ENCODE measurements around the gene NME7. TPM values are rescaled to one million over a fixed set of nuclear protein-coding genes. Genes with fewer than 3 reads are reported as not detected.
"Not testable (repeated sequence)": the region's sequence is repeated elsewhere in the genome, so short reads cannot be mapped to it uniquely, and the experiment has no call there.

The NME7 gene
- total and polyA plus RNA-seq, 9 donors = 8.5 to 28.1 (median 21.8) TPM

GRCh38 chr1:169133801-169134502 is 233.6 kb downstream of the NME7 start:
- Histone ChIP-seq H3K4me3 (ENCODE audit: low read length) (no peak overlapping the region), H3K4me1 (ENCODE audit: control insufficient read depth, insufficient read depth, low read length) (no peaks in the 10 kb centered on the region), H3K27ac (ENCODE audit: low read length) (no peak overlapping the region), H3K36me3 (ENCODE audit: control insufficient read depth, insufficient read depth, low read length) (peaks cover 6% of the 10 kb centered on the region), H3K9me3 (replicated peaks; ENCODE audit: control insufficient read depth, low read depth, low read length) (no peaks in the 10 kb centered on the region), H3K27me3 (ENCODE audit: control insufficient read depth, insufficient read depth, low read length) (no peaks in the 10 kb centered on the region)
- no CpG with 5 or more reads among the region's 2 CpGs for WGBS (ENCODE audit: insufficient coverage)
- no peak for DNase-seq

- Histone ChIP-seq H3K9me3 (replicated peaks; ENCODE audit: control insufficient read depth, low read depth, low read length) (no peaks in the 10 kb centered on the region), H3K4me3 (ENCODE audit: low read length) (no peak overlapping the region), H3K27ac (ENCODE audit: low read length) (no peak overlapping the region), H3K4me1 (ENCODE audit: control insufficient read depth, insufficient read depth, low read length) (no peaks in the 10 kb centered on the region), H3K27me3 (ENCODE audit: control insufficient read depth, insufficient read depth, low read length) (no peaks in the 10 kb centered on the region), H3K36me3 (ENCODE audit: control insufficient read depth, insufficient read depth, low read length) (peaks cover 6% of the 10 kb centered on the region)
- DNase-seq = no peak
- WGBS (ENCODE audit: insufficient coverage) = 92% methylated on average over 3 of the region's 5 CpGs
Measured at GRCh38 chr1:169133228-169133576, 234.4 kb downstream of the NME7 start.

- no peak for DNase-seq
Measured at GRCh38 chr1:169132512-169133227, 234.9 kb downstream of the NME7 start.

GRCh38 chr1:169130683-169131082 is 236.9 kb downstream of the NME7 start:
- WGBS (ENCODE audit: insufficient coverage) = 70% methylated on average over 1 of the region's 4 CpGs
- Histone ChIP-seq H3K27ac (ENCODE audit: low read length) (no peak overlapping the region), H3K9me3 (replicated peaks; ENCODE audit: control insufficient read depth, low read depth, low read length) (no peaks in the 10 kb centered on the region), H3K4me3 (ENCODE audit: low read length) (no peak overlapping the region), H3K36me3 (ENCODE audit: control insufficient read depth, insufficient read depth, low read length) (peaks cover 9% of the 10 kb centered on the region), H3K4me1 (ENCODE audit: control insufficient read depth, insufficient read depth, low read length) (no peaks in the 10 kb centered on the region), H3K27me3 (ENCODE audit: control insufficient read depth, insufficient read depth, low read length) (no peaks in the 10 kb centered on the region)
- DNase-seq = no peak

More at GRCh38 chr1:169132512-169133227, 234.9 kb downstream of the NME7 start:
- no peaks in the 10 kb centered on the region for H3K9me3 ChIP-seq (replicated peaks; ENCODE audit: control insufficient read depth, low read depth, low read length)
- H3K27me3 ChIP-seq (ENCODE audit: control insufficient read depth, insufficient read depth, low read length) = no peaks in the 10 kb centered on the region
- WGBS (ENCODE audit: insufficient coverage) = no CpG with 5 or more reads among the region's 4 CpGs
- no peak overlapping the region for H3K27ac ChIP-seq (ENCODE audit: low read length)
- H3K4me1 ChIP-seq (ENCODE audit: control insufficient read depth, insufficient read depth, low read length) = no peaks in the 10 kb centered on the region
- no peak overlapping the region for H3K4me3 ChIP-seq (ENCODE audit: low read length)
- H3K36me3 ChIP-seq (ENCODE audit: control insufficient read depth, insufficient read depth, low read length) = peaks cover 9% of the 10 kb centered on the region

GRCh38 chr1:169129109-169129784 is 238.3 kb downstream of the NME7 start:
- Histone ChIP-seq H3K27ac (ENCODE audit: low read length) (no peak overlapping the region), H3K4me1 (ENCODE audit: control insufficient read depth, insufficient read depth, low read length) (no peaks in the 10 kb centered on the region), H3K36me3 (ENCODE audit: control insufficient read depth, insufficient read depth, low read length) (peaks cover 9% of the 10 kb centered on the region)

GRCh38 chr1:169128562-169128961 is 239.0 kb downstream of the NME7 start:
- peaks cover 9% of the 10 kb centered on the region for H3K36me3 ChIP-seq (ENCODE audit: control insufficient read depth, insufficient read depth, low read length)
- no peaks in the 10 kb centered on the region for H3K9me3 ChIP-seq (replicated peaks; ENCODE audit: control insufficient read depth, low read depth, low read length)
- no peak overlapping the region for H3K27ac ChIP-seq (ENCODE audit: low read length)
- no peaks in the 10 kb centered on the region for H3K27me3 ChIP-seq (ENCODE audit: control insufficient read depth, insufficient read depth, low read length)
- H3K4me1 ChIP-seq (ENCODE audit: control insufficient read depth, insufficient read depth, low read length) = no peaks in the 10 kb centered on the region
- 100% methylated on average over 1 of the region's 2 CpGs for WGBS (ENCODE audit: insufficient coverage)
- no peak overlapping the region for H3K4me3 ChIP-seq (ENCODE audit: low read length)
- no peak for DNase-seq

More at GRCh38 chr1:169129109-169129784, 238.3 kb downstream of the NME7 start:
- no peak overlapping the region for H3K4me3 ChIP-seq (ENCODE audit: low read length)
- H3K27me3 ChIP-seq (ENCODE audit: control insufficient read depth, insufficient read depth, low read length) = no peaks in the 10 kb centered on the region
- H3K9me3 ChIP-seq (replicated peaks; ENCODE audit: control insufficient read depth, low read depth, low read length) = no peaks in the 10 kb centered on the region
- WGBS (ENCODE audit: insufficient coverage) = no CpG with 5 or more reads among the region's 6 CpGs
- DNase-seq = no peak

- Histone ChIP-seq H3K36me3 (ENCODE audit: control insufficient read depth, insufficient read depth, low read length) (peaks cover 9% of the 10 kb centered on the region), H3K9me3 (replicated peaks; ENCODE audit: control insufficient read depth, low read depth, low read length) (no peaks in the 10 kb centered on the region), H3K4me3 (ENCODE audit: low read length) (no peak overlapping the region), H3K27me3 (ENCODE audit: control insufficient read depth, insufficient read depth, low read length) (no peaks in the 10 kb centered on the region), H3K27ac (ENCODE audit: low read length) (no peak overlapping the region), H3K4me1 (ENCODE audit: control insufficient read depth, insufficient read depth, low read length) (no peaks in the 10 kb centered on the region)
- no peak for DNase-seq
- no CpG with 5 or more reads among the region's 3 CpGs for WGBS (ENCODE audit: insufficient coverage)
Measured at GRCh38 chr1:169127305-169127704, 240.3 kb downstream of the NME7 start.

GRCh38 chr1:169126335-169126734 is 241.3 kb downstream of the NME7 start:
- peaks cover 9% of the 10 kb centered on the region for H3K36me3 ChIP-seq (ENCODE audit: control insufficient read depth, insufficient read depth, low read length)
- H3K9me3 ChIP-seq (replicated peaks; ENCODE audit: control insufficient read depth, low read depth, low read length) = no peaks in the 10 kb centered on the region
- no peaks in the 10 kb centered on the region for H3K27me3 ChIP-seq (ENCODE audit: control insufficient read depth, insufficient read depth, low read length)
- H3K27ac ChIP-seq (ENCODE audit: low read length) = no peak overlapping the region
- no peaks in the 10 kb centered on the region for H3K4me1 ChIP-seq (ENCODE audit: control insufficient read depth, insufficient read depth, low read length)
- WGBS (ENCODE audit: insufficient coverage) = 100% methylated on average over 1 of the region's 3 CpGs
- no peak overlapping the region for H3K4me3 ChIP-seq (ENCODE audit: low read length)
- no peak for DNase-seq

GRCh38 chr1:169125597-169125996 is 242.0 kb downstream of the NME7 start:
- H3K36me3 ChIP-seq (ENCODE audit: control insufficient read depth, insufficient read depth, low read length); H3K9me3 ChIP-seq (replicated peaks; ENCODE audit: control insufficient read depth, low read depth, low read length); H3K27ac ChIP-seq (ENCODE audit: low read length); H3K4me3 ChIP-seq (ENCODE audit: low read length); H3K27me3 ChIP-seq (ENCODE audit: control insufficient read depth, insufficient read depth, low read length); H3K4me1 ChIP-seq (ENCODE audit: control insufficient read depth, insufficient read depth, low read length); DNase-seq: not testable (repeated sequence)
- WGBS (ENCODE audit: insufficient coverage) = no CpG with 5 or more reads among the region's 6 CpGs

GRCh38 chr1:169124459-169124858 is 243.1 kb downstream of the NME7 start:
- Histone ChIP-seq H3K36me3 (ENCODE audit: control insufficient read depth, insufficient read depth, low read length) (peaks cover 3% of the 10 kb centered on the region), H3K4me1 (ENCODE audit: control insufficient read depth, insufficient read depth, low read length) (peaks cover under 1% of the 10 kb centered on the region), H3K27me3 (ENCODE audit: control insufficient read depth, insufficient read depth, low read length) (no peaks in the 10 kb centered on the region), H3K9me3 (replicated peaks; ENCODE audit: control insufficient read depth, low read depth, low read length) (no peaks in the 10 kb centered on the region), H3K27ac (ENCODE audit: low read length) (no peak overlapping the region), H3K4me3 (ENCODE audit: low read length) (no peak overlapping the region)
- no peak for DNase-seq
- WGBS (ENCODE audit: insufficient coverage) = 80% methylated on average over 1 of the region's 2 CpGs
